GM12872 (cell line): ENCODE data around the gene SLC1A7.

Experiments
- CTCF ChIP-seq: IDR thresholded peaks from 3 replicates; pipeline ENCODE4 v1.5.1; 2011; ENCODE audit warnings: low read depth, mild to moderate bottlenecking, low read length, moderate library complexity; ENCODE audit not compliant: insufficient read depth

Gene SLC1A7

GRCh38 chr1:53093451-53093754, 49.0 kb downstream of the SLC1A7 start:
- no peak for TF ChIP-seq CTCF

- no peak for TF ChIP-seq CTCF
Observed at GRCh38 chr1:53092659-53093450, 49.6 kb downstream of the SLC1A7 start.

GRCh38 chr1:53091841-53092645, 50.4 kb downstream of the SLC1A7 start:
- no peak for TF ChIP-seq CTCF

- no peak for TF ChIP-seq CTCF
Observed at GRCh38 chr1:53090227-53091147, 52.0 kb downstream of the SLC1A7 start.

- no peak for TF ChIP-seq CTCF
Observed at GRCh38 chr1:53089478-53090226, 52.8 kb downstream of the SLC1A7 start.

GRCh38 chr1:53088616-53089300, 53.7 kb downstream of the SLC1A7 start:
- no peak for TF ChIP-seq CTCF
